GM23338 (cell line): ENCODE measurements around the gene CD74. TPM values are rescaled to one million over a fixed set of nuclear protein-coding genes. Genes with fewer than 3 reads are reported as not detected.

ENCODE experiments used
- ATAC-seq: fragments of 200-7000 bp; cut with Tn5 transposase; 3 replicates; pipeline ENCODE4 v1.9.1; 2020
- DNase-seq: peaks from one replicate; pipeline ENCODE4 v3.0.0-alpha.2; 2015; ENCODE audit warnings: low spot score
- H2AFZ ChIP-seq: fragments of 200-600 bp; sonication (generic); 2 replicates; pipeline ENCODE4 v1.8.0; 2016; ENCODE audit warnings: antibody characterized with exemption, mild to moderate bottlenecking, moderate library complexity
- H3F3A ChIP-seq: fragments of 200-600 bp; sonication (generic); replicated peaks from 2 replicates; pipeline ENCODE4 v1.8.0; 2017; ENCODE audit warnings: antibody characterized with exemption, mixed run types, low read depth
- H3K27ac ChIP-seq: fragments of 200-600 bp; sonication (generic); 2 replicates; pipeline ENCODE4 v1.6.1; 2016; ENCODE audit warnings: low read depth
- H3K27me3 ChIP-seq: fragments of 200-600 bp; sonication (generic); 2 replicates; pipeline ENCODE4 v1.8.0; 2016; ENCODE audit warnings: mild to moderate bottlenecking, mixed run types, moderate library complexity; ENCODE audit not compliant: insufficient read depth
- H3K36me3 ChIP-seq: fragments of 200-600 bp; sonication (generic); 2 replicates; pipeline ENCODE4 v1.8.0; 2016; ENCODE audit warnings: mild to moderate bottlenecking; ENCODE audit not compliant: insufficient read depth
- H3K4me1 ChIP-seq: fragments of 200-600 bp; sonication (generic); 2 replicates; pipeline ENCODE4 v1.8.0; 2016; ENCODE audit warnings: mild to moderate bottlenecking, moderate library complexity; ENCODE audit not compliant: insufficient read depth
- H3K4me2 ChIP-seq: fragments of 200-600 bp; sonication (generic); 2 replicates; pipeline ENCODE4 v1.7.1; 2017; ENCODE audit warnings: mixed run types
- H3K4me3 ChIP-seq: fragments of 200-600 bp; sonication (generic); 2 replicates; pipeline ENCODE4 v1.6.1; 2016; ENCODE audit warnings: mixed run types
- H3K79me2 ChIP-seq: fragments of 200-600 bp; sonication (generic); replicated peaks from 2 replicates; pipeline ENCODE4 v1.8.0; 2017; ENCODE audit warnings: mild to moderate bottlenecking; ENCODE audit not compliant: insufficient read depth
- H3K9me2 ChIP-seq: fragments of 200-600 bp; sonication (generic); 2 replicates; pipeline ENCODE4 v1.8.0; 2017; ENCODE audit not compliant: insufficient read depth
- H4K20me1 ChIP-seq: fragments of 200-600 bp; sonication (generic); replicated peaks from 2 replicates; pipeline ENCODE4 v1.8.0; 2017; ENCODE audit warnings: mild to moderate bottlenecking; ENCODE audit not compliant: insufficient read depth
- H3K27ac Mint-ChIP-seq: 2 replicates; pipeline ENCODE4 v1.8.0; 2020; ENCODE audit warnings: inconsistent platforms, mild to moderate bottlenecking, moderate library complexity, mixed read lengths
- H3K27me3 Mint-ChIP-seq: 3 replicates; pipeline ENCODE4 v1.8.0; 2022; ENCODE audit warnings: low read depth, mild to moderate bottlenecking, moderate library complexity, mixed read lengths, inconsistent platforms; ENCODE audit not compliant: insufficient read depth, poor library complexity
- H3K36me3 Mint-ChIP-seq: 3 replicates; pipeline ENCODE4 v1.8.0; 2021; ENCODE audit warnings: low read depth, mild to moderate bottlenecking, inconsistent platforms, moderate library complexity, mixed read lengths
- H3K4me1 Mint-ChIP-seq: 3 replicates; pipeline ENCODE4 v1.8.0; 2020; ENCODE audit warnings: mild to moderate bottlenecking, inconsistent platforms, mixed read lengths
- H3K4me3 Mint-ChIP-seq: 3 replicates; pipeline ENCODE4 v1.8.0; 2021; ENCODE audit warnings: moderate library complexity, mild to moderate bottlenecking, inconsistent platforms, mixed read lengths
- H3K9me3 Mint-ChIP-seq: 3 replicates; pipeline ENCODE4 v1.8.0; 2020; ENCODE audit warnings: moderate library complexity, mild to moderate bottlenecking, inconsistent platforms, mixed read lengths
- EZH2 ChIP-seq: fragments of 200-600 bp; sonication (generic); IDR thresholded peaks from one replicate; pipeline ENCODE4 v1.8.0; 2017; ENCODE audit warnings: antibody characterized with exemption, mild to moderate bottlenecking, low read depth; ENCODE audit not compliant: unreplicated experiment
- JUNB ChIP-seq: IDR thresholded peaks from one replicate; pipeline ENCODE4 v1.6.1; 2016; ENCODE audit warnings: antibody characterized with exemption; ENCODE audit not compliant: unreplicated experiment
- STAT1 ChIP-seq: IDR thresholded peaks from one replicate; pipeline ENCODE4 v1.6.1; 2016; ENCODE audit warnings: antibody characterized with exemption; ENCODE audit not compliant: unreplicated experiment
- polyA plus RNA-seq: library from polyadenylated mRNA; unstranded; fragments of >200 nt; fragmentation: Nextera tagmentation; extraction: Ambion mirVana; gene quantifications from 2 replicates; pipeline ENCODE4 v1.2.1, GENCODE V29; 2016
- total RNA-seq: library from RNA; depleted of rRNA; stranded (reverse); fragments of >200 nt; shearing (Covaris generic); gene quantifications from 2 replicates; pipeline ENCODE4 v1.2.3, GENCODE V29; 2014
- TF ChIP-seq, protein P1 (sequence below): IDR thresholded peaks from one replicate; pipeline ENCODE4 v1.6.1; 2018; ENCODE audit warnings: antibody characterized with exemption; ENCODE audit not compliant: unreplicated experiment
- TF ChIP-seq, protein P2 (sequence below): IDR thresholded peaks from 2 replicates; pipeline ENCODE4 v1.6.1; 2016; ENCODE audit warnings: antibody characterized with exemption

Gene CD74
- total and polyA plus RNA-seq, 2 experiments from 2014 or later, result 49.8 to 98.4 TPM

GRCh38 chr5:150441813-150442698, 29.3 kb upstream of the CD74 start (continued):
- TF ChIP-seq, protein P1, sequence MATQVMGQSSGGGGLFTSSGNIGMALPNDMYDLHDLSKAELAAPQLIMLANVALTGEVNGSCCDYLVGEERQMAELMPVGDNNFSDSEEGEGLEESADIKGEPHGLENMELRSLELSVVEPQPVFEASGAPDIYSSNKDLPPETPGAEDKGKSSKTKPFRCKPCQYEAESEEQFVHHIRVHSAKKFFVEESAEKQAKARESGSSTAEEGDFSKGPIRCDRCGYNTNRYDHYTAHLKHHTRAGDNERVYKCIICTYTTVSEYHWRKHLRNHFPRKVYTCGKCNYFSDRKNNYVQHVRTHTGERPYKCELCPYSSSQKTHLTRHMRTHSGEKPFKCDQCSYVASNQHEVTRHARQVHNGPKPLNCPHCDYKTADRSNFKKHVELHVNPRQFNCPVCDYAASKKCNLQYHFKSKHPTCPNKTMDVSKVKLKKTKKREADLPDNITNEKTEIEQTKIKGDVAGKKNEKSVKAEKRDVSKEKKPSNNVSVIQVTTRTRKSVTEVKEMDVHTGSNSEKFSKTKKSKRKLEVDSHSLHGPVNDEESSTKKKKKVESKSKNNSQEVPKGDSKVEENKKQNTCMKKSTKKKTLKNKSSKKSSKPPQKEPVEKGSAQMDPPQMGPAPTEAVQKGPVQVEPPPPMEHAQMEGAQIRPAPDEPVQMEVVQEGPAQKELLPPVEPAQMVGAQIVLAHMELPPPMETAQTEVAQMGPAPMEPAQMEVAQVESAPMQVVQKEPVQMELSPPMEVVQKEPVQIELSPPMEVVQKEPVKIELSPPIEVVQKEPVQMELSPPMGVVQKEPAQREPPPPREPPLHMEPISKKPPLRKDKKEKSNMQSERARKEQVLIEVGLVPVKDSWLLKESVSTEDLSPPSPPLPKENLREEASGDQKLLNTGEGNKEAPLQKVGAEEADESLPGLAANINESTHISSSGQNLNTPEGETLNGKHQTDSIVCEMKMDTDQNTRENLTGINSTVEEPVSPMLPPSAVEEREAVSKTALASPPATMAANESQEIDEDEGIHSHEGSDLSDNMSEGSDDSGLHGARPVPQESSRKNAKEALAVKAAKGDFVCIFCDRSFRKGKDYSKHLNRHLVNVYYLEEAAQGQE, result no peak
- TF ChIP-seq STAT1 (no peak), EZH2 (no peak), JUNB (no peak)

DNA sequence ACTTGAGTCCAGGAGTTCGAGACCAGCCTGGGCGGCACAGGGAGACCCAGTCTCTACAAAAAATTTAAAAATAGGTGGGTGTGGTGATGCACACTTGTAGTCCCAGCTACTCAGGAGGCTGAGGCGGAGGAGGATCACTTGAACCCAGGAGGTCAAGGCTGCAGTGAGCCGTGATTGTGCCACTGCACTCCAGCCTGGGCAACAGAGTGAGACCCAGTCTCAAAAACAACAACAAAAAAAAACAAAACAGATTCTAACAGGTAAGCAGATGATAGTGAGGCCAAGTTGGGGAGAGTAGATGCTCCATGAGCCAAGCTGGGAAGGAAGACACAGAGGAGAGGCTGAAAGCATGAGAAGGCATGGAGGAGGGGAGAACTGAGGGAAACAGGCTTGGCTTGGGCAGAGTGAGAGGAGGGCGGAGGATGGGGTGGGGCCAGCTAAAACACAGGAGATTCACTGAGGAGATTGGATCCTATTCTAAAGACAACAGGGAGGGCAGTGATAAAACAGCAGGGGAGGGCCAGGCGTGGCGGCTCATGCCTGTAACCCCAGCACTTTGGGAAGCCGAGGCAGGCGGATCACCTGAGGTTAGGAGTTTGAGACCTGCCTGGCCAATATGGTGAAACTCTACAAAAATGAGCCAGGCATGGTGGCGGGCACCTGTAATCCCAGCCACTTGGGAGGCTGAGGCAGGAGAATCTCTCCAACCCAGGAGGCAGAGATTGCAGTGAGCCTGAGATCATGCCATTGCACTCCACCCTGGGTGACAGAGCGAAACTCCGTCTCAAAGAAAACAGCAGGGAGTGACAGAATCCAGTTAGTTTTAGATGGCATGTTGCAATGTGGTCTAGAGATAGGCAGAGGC, 28.5 kb upstream of the CD74 start:
- Histone ChIP-seq H3K27me3 (no peaks in the 10 kb centered on the region), H3K4me2 (no peak overlapping the region), H2AFZ (no peak overlapping the region), H3K9me2 (no peaks in the 10 kb centered on the region), H3K36me3 (peaks cover 26% of the 10 kb centered on the region), H3F3A (peaks cover 46% of the 10 kb centered on the region), H3K4me1 (peaks cover 9% of the 10 kb centered on the region), H4K20me1 (peaks cover 27% of the 10 kb centered on the region), H3K27ac (peak overlapping the region; percentile 96), H3K4me3 (no peak overlapping the region), H3K79me2 (peaks cover 3% of the 10 kb centered on the region)
- Mint-ChIP-seq H3K27me3 (peaks cover 29% of the 10 kb centered on the region), H3K4me1 (peaks cover 30% of the 10 kb centered on the region), H3K36me3 (peaks cover 33% of the 10 kb centered on the region), H3K27ac (peak overlapping the region; percentile 84), H3K9me3 (no peaks in the 10 kb centered on the region; the same call in 2 of the 3 replicates), H3K4me3 (no peak overlapping the region; the same call in 2 of the 3 replicates)
- ATAC-seq (peak; percentile 66), DNase-seq (peak; percentile 56)
- TF ChIP-seq, protein P2, sequence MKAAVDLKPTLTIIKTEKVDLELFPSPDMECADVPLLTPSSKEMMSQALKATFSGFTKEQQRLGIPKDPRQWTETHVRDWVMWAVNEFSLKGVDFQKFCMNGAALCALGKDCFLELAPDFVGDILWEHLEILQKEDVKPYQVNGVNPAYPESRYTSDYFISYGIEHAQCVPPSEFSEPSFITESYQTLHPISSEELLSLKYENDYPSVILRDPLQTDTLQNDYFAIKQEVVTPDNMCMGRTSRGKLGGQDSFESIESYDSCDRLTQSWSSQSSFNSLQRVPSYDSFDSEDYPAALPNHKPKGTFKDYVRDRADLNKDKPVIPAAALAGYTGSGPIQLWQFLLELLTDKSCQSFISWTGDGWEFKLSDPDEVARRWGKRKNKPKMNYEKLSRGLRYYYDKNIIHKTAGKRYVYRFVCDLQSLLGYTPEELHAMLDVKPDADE, result no peak
